ENCODE data around the gene DCUN1D3. TPM values are rescaled to one million over a fixed set of nuclear protein-coding genes. Genes with fewer than 3 reads are reported as not detected.
A peak's percentile ranks its signal among the peaks of the same experiment; 100 is the strongest.

DCUN1D3 gene
- total RNA-seq, 4 donors from 2014 or later: 18.3 to 37.4 (median 27.8) TPM

GRCh38 chr16:20875355-20875650 lies 24.9 kb downstream of the DCUN1D3 start:
- TF ChIP-seq EP300 (IDR thresholded peaks at IDR 0.05) (no peak), POLR2A (IDR thresholded peaks at IDR 0.05; ENCODE audit: low read depth) (no peak), CTCF (IDR thresholded peaks at IDR 0.05) (no peak), POLR2AphosphoS5 (IDR thresholded peaks at IDR 0.05) (no peak)
- no peaks in the 10 kb centered on the region for H3K9me3 ChIP-seq
- 92% methylated on average over 1 of the region's 1 CpG for WGBS
- no peak for DNase-seq (ENCODE audit: extremely low spot score)
- H3K4me3 ChIP-seq: no peak overlapping the region
- H3K27ac ChIP-seq (replicated peaks in 1 of 4): no peak overlapping the region
- no peaks in the 10 kb centered on the region for H3K36me3 ChIP-seq
- H3K4me1 ChIP-seq: peaks cover 71 to 91% (median 82%) of the 10 kb centered on the region in 4 donors
- no peaks in the 10 kb centered on the region for H3K27me3 ChIP-seq
- intact Hi-C loops (cut with DNase I): no loop called here

GRCh38 chr16:20874088-20874581 lies 26.0 kb downstream of the DCUN1D3 start:
- WGBS: 86% methylated on average over 4 of the region's 4 CpGs
- intact Hi-C loops (cut with DNase I): no loop called here
- no peaks in the 10 kb centered on the region for H3K27me3 ChIP-seq
- H3K9me3 ChIP-seq: no peaks in the 10 kb centered on the region
- H3K4me1 ChIP-seq: peaks cover 71 to 91% (median 82%) of the 10 kb centered on the region in 4 donors
- no peak overlapping the region for H3K27ac ChIP-seq (replicated peaks in 1 of 4)
- TF ChIP-seq POLR2A (IDR thresholded peaks at IDR 0.05; ENCODE audit: low read depth) (no peak), CTCF (IDR thresholded peaks at IDR 0.05) (no peak), POLR2AphosphoS5 (IDR thresholded peaks at IDR 0.05) (no peak), EP300 (IDR thresholded peaks at IDR 0.05) (no peak)
- DNase-seq (ENCODE audit: extremely low spot score): no peak
- H3K36me3 ChIP-seq: no peaks in the 10 kb centered on the region
- H3K4me3 ChIP-seq: no peak overlapping the region

GRCh38 chr16:20873331-20873730 lies 26.8 kb downstream of the DCUN1D3 start:
- Histone ChIP-seq H3K4me3 (no peak overlapping the region), H3K27me3 (no peaks in the 10 kb centered on the region), H3K4me1 (peaks cover 71 to 91% (median 82%) of the 10 kb centered on the region in 4 donors), H3K36me3 (no peaks in the 10 kb centered on the region), H3K9me3 (no peaks in the 10 kb centered on the region), H3K27ac (replicated peaks in 1 of 4) (peak overlapping the region in 3 of 4 donors; percentile 14 to 16 (median 14))
- intact Hi-C loops (cut with DNase I): no loop called here
- no peak for DNase-seq (ENCODE audit: extremely low spot score)
- TF ChIP-seq POLR2A (IDR thresholded peaks at IDR 0.05; ENCODE audit: low read depth) (no peak), CTCF (IDR thresholded peaks at IDR 0.05) (no peak), EP300 (IDR thresholded peaks at IDR 0.05) (no peak), POLR2AphosphoS5 (IDR thresholded peaks at IDR 0.05) (no peak)
- 80% methylated on average over 3 of the region's 3 CpGs for WGBS

- H3K27ac ChIP-seq (replicated peaks in 1 of 4): peak overlapping the region; percentile 70 to 80 (median 72)
Observed at GRCh38 chr16:20871941-20872815, 28.0 kb downstream of the DCUN1D3 start.

More at GRCh38 chr16:20871941-20872815, 28.0 kb downstream of the DCUN1D3 start:
- Histone ChIP-seq H3K4me3 (no peak overlapping the region), H3K36me3 (no peaks in the 10 kb centered on the region), H3K27me3 (no peaks in the 10 kb centered on the region), H3K9me3 (no peaks in the 10 kb centered on the region), H3K4me1 (peaks cover 79 to 91% (median 84%) of the 10 kb centered on the region in 4 donors)
- no peak for DNase-seq (ENCODE audit: extremely low spot score)
- WGBS: 73% methylated on average over 9 of the region's 9 CpGs
- intact Hi-C loops (cut with DNase I): no loop called here
- TF ChIP-seq POLR2A (IDR thresholded peaks at IDR 0.05; ENCODE audit: low read depth) (no peak), EP300 (IDR thresholded peaks at IDR 0.05) (no peak), POLR2AphosphoS5 (IDR thresholded peaks at IDR 0.05) (no peak), CTCF (IDR thresholded peaks at IDR 0.05) (no peak)

Measured in esophagus muscularis mucosa (tissue), 4 donors.